Neural cell (in vitro differentiated cells): ENCODE data around the gene MXI1. TPM values are rescaled to one million over a fixed set of nuclear protein-coding genes. Genes with fewer than 3 reads are reported as not detected.
"Not testable (repeated sequence)": the region's sequence is repeated elsewhere in the genome, so short reads cannot be mapped to it uniquely, and the experiment has no call there.

Source experiments
- H2AFZ ChIP-seq: fragments of 200-600, 300-800 bp; sonication (generic), shearing (Covaris generic); 2 replicates; pipeline ENCODE4 v1.6.0; 2014; ENCODE audit warnings: low read depth, mild to moderate bottlenecking, antibody characterized with exemption, low read length, moderate library complexity
- H3F3A ChIP-seq: fragments of 200-600 bp; shearing (Covaris generic); 2 replicates; pipeline ENCODE4 v1.6.1; 2016; ENCODE audit warnings: mild to moderate bottlenecking, moderate library complexity, mixed read lengths, antibody characterized with exemption, low read length; ENCODE audit not compliant: insufficient read depth, poor library complexity, severe bottlenecking
- H3K27ac ChIP-seq: fragments of 200-600, 300-800 bp; sonication (generic), shearing (Covaris generic); 2 replicates; pipeline ENCODE4 v1.5.1; 2014; ENCODE audit warnings: mild to moderate bottlenecking, low read length, moderate library complexity
- H3K27me3 ChIP-seq: fragments of 300-800, 200-600 bp; sonication (generic), shearing (Covaris generic); 2 replicates; pipeline ENCODE4 v1.6.0; 2014; ENCODE audit warnings: mild to moderate bottlenecking, low read depth, low read length, moderate library complexity; ENCODE audit not compliant: insufficient read depth
- H3K36me3 ChIP-seq: fragments of 300-800, 200-600 bp; sonication (generic), shearing (Covaris generic); 2 replicates; pipeline ENCODE4 v1.5.1; 2014; ENCODE audit warnings: mild to moderate bottlenecking, antibody characterized with exemption, low read length, moderate library complexity; ENCODE audit not compliant: insufficient read depth
- H3K4me2 ChIP-seq: fragments of 300-800, 200-600 bp; sonication (generic), shearing (Covaris generic); 2 replicates; pipeline ENCODE4 v1.6.0; 2014; ENCODE audit warnings: mild to moderate bottlenecking, low read length
- H3K4me3 ChIP-seq: fragments of 300-800, 200-600 bp; sonication (generic), shearing (Covaris generic); 2 replicates; pipeline ENCODE4 v1.5.1; 2014; ENCODE audit warnings: mild to moderate bottlenecking, low read length, moderate library complexity
- H3K79me2 ChIP-seq: fragments of 200-600 bp; shearing (Covaris generic); replicated peaks from 2 replicates; pipeline ENCODE4 v1.6.0; 2014; ENCODE audit warnings: mild to moderate bottlenecking, low read length, moderate library complexity; ENCODE audit not compliant: insufficient read depth
- H3K9ac ChIP-seq: fragments of 300-800, 200-600 bp; sonication (generic), shearing (Covaris generic); 2 replicates; pipeline ENCODE4 v1.6.1; 2016; ENCODE audit warnings: mild to moderate bottlenecking, low read length, mixed read lengths
- H3K9me2 ChIP-seq: fragments of 200-600 bp; shearing (Covaris generic); 2 replicates; pipeline ENCODE4 v1.6.1; 2016; ENCODE audit warnings: mild to moderate bottlenecking, low read length, mixed read lengths; ENCODE audit not compliant: insufficient read depth
- H3K9me3 ChIP-seq: fragments of 200-600, 300-800 bp; sonication (generic), shearing (Covaris generic); 2 replicates; pipeline ENCODE4 v1.6.1; 2016; ENCODE audit warnings: mild to moderate bottlenecking, mixed run types, low read length, moderate library complexity, mixed read lengths
- H4K20me1 ChIP-seq: fragments of 200-600 bp; shearing (Covaris generic); 2 replicates; pipeline ENCODE4 v1.6.1; 2016; ENCODE audit warnings: mild to moderate bottlenecking, mixed run types; ENCODE audit not compliant: insufficient read depth
- CTCF ChIP-seq: fragments of 450-650 bp; IDR thresholded peaks from 2 replicates; pipeline ENCODE4 v1.5.1; 2014; ENCODE audit warnings: antibody characterized with exemption, mild to moderate bottlenecking, moderate library complexity; ENCODE audit not compliant: poor library complexity, severe bottlenecking
- EP300 ChIP-seq: fragments of 450-650 bp; conservative IDR thresholded peaks from 2 replicates; pipeline ENCODE4 v1.6.1; 2014; ENCODE audit warnings: antibody characterized with exemption, mild to moderate bottlenecking, moderate library complexity; ENCODE audit not compliant: poor library complexity, severe bottlenecking
- EZH2 ChIP-seq: fragments of 200-600, 300-800 bp; shearing (Covaris generic), sonication (generic); IDR thresholded peaks from 2 replicates; pipeline ENCODE4 v1.6.1; 2014; ENCODE audit warnings: antibody characterized with exemption, low read length, borderline replicate concordance, mild to moderate bottlenecking; ENCODE audit not compliant: insufficient read depth, poor library complexity, severe bottlenecking
- MXI1 ChIP-seq: fragments of 450-650 bp; conservative IDR thresholded peaks from 2 replicates; pipeline ENCODE4 v1.6.1; 2014; ENCODE audit warnings: antibody characterized with exemption, mild to moderate bottlenecking; ENCODE audit not compliant: poor library complexity, severe bottlenecking
- POLR2AphosphoS5 ChIP-seq: IDR thresholded peaks from 2 replicates; pipeline ENCODE4 v1.6.1; 2012
- RAD21 ChIP-seq: fragments of 450-650 bp; conservative IDR thresholded peaks from 2 replicates; pipeline ENCODE4 v1.6.1; 2014; ENCODE audit warnings: antibody characterized with exemption, mild to moderate bottlenecking, moderate library complexity
- SMC3 ChIP-seq: fragments of 450-650 bp; conservative IDR thresholded peaks from 2 replicates; pipeline ENCODE4 v1.6.1; 2014; ENCODE audit warnings: antibody characterized with exemption, mild to moderate bottlenecking, moderate library complexity; ENCODE audit not compliant: poor library complexity
- TAF1 ChIP-seq: IDR thresholded peaks from 2 replicates; pipeline ENCODE4 v1.6.1; 2012; ENCODE audit warnings: low read depth
- polyA plus RNA-seq: library from polyadenylated mRNA; depleted of rRNA; stranded (reverse); fragments of >200 nt; gene quantifications from 2 replicates; pipeline ENCODE4 v1.2.3, GENCODE V29; 2014
- TF ChIP-seq, protein P1 (sequence below): IDR thresholded peaks from 2 replicates; pipeline ENCODE4 v1.6.1; 2012; ENCODE audit warnings: borderline replicate concordance

Gene MXI1
- polyA plus RNA-seq, 1 donor from 2014 or later = 69.5 TPM

- H3K9me2 ChIP-seq = no peaks in the 10 kb centered on the region
- H3F3A ChIP-seq = no peaks in the 10 kb centered on the region
- no peaks in the 10 kb centered on the region for H3K79me2 ChIP-seq
- H3K36me3 ChIP-seq = no peaks in the 10 kb centered on the region
- H3K27me3 ChIP-seq = no peaks in the 10 kb centered on the region
- no peak overlapping the region for H3K27ac ChIP-seq
- H3K4me3 ChIP-seq = no peak overlapping the region
- H3K4me2 ChIP-seq = no peak overlapping the region
- no peak overlapping the region for H2AFZ ChIP-seq
- TF ChIP-seq, protein P1, sequence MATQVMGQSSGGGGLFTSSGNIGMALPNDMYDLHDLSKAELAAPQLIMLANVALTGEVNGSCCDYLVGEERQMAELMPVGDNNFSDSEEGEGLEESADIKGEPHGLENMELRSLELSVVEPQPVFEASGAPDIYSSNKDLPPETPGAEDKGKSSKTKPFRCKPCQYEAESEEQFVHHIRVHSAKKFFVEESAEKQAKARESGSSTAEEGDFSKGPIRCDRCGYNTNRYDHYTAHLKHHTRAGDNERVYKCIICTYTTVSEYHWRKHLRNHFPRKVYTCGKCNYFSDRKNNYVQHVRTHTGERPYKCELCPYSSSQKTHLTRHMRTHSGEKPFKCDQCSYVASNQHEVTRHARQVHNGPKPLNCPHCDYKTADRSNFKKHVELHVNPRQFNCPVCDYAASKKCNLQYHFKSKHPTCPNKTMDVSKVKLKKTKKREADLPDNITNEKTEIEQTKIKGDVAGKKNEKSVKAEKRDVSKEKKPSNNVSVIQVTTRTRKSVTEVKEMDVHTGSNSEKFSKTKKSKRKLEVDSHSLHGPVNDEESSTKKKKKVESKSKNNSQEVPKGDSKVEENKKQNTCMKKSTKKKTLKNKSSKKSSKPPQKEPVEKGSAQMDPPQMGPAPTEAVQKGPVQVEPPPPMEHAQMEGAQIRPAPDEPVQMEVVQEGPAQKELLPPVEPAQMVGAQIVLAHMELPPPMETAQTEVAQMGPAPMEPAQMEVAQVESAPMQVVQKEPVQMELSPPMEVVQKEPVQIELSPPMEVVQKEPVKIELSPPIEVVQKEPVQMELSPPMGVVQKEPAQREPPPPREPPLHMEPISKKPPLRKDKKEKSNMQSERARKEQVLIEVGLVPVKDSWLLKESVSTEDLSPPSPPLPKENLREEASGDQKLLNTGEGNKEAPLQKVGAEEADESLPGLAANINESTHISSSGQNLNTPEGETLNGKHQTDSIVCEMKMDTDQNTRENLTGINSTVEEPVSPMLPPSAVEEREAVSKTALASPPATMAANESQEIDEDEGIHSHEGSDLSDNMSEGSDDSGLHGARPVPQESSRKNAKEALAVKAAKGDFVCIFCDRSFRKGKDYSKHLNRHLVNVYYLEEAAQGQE = no peak
- no peak for TF ChIP-seq SMC3
- no peak for TF ChIP-seq POLR2AphosphoS5
- no peak for TF ChIP-seq CTCF
- TF ChIP-seq EP300 = no peak
- no peak for TF ChIP-seq RAD21
- TF ChIP-seq MXI1 = no peak
- TF ChIP-seq TAF1 = no peak
- no peak for TF ChIP-seq EZH2
- H4K20me1 ChIP-seq = no peaks in the 10 kb centered on the region
- H3K9ac ChIP-seq = no peak overlapping the region
- H3K9me3 ChIP-seq = no peaks in the 10 kb centered on the region
Measured at GRCh38 chr10:110330675-110331074, 123.3 kb downstream of the MXI1 start.

DNA sequence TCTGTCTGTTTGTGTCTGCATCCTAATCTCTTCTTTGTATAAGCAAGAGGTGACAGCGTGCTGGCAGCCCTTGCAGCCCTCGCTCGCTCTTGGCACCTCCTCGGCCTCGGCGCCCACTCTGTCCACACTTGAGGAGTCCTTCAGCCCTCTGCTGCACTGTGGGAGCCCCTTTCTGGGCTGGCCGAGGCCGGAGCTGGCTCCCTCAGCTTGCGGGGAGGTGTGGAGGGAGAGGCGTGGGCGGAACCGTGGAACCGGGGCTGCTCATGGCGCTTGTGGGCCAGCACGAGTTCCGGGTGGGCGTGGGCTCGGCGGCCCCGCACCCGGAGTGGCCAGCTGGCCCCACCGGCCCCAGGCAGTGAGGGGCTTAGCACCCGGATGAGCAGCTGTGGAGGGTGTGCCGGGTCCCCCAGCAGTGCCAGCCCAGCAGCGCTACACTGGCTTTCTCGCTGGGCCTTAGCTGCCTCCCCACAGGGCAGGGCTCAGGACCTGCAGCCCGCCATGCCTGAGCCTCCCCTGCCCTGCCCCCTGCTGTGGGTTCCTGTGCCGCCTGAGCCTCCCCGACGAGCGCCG lies 123.9 kb downstream of the MXI1 start:
- not testable (repeated sequence) for H3F3A ChIP-seq, H3K4me3 ChIP-seq, H3K36me3 ChIP-seq, H4K20me1 ChIP-seq, H3K9ac ChIP-seq, H3K27me3 ChIP-seq, H2AFZ ChIP-seq, H3K27ac ChIP-seq, H3K9me2 ChIP-seq, H3K9me3 ChIP-seq, H3K4me2 ChIP-seq, H3K79me2 ChIP-seq

DNA sequence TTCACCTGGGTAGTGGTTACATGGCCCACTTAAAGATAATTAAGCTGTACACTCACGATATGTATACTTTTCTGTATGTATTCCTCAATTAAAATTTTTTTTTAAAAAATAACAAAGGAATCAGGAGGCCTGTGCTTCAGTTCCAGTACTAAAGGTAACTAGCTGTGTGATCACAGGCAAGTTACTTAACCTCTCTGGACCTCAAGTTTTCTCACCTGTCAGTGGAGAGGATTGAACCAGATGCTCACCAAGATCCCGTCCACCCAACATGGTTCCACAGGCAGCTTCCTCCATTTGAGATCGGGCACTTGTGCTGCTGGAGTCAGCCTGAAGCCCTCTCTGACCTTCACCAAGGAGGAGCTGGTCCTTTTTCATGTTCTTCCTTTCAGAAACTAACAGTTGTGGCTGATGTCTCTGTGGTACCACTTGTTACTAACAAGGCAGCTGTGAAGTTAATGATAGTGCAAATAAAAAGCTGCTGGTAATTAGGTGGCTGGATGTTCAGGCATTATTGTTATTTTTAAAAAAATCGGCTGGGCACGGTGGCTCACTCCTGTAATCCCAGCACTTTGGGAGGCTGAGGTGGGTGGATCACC lies 126.8 kb downstream of the MXI1 start:
- Histone ChIP-seq H3K9me2 (no peaks in the 10 kb centered on the region), H3F3A (no peaks in the 10 kb centered on the region), H3K9ac (no peak overlapping the region), H3K36me3 (no peaks in the 10 kb centered on the region), H3K4me2 (no peak overlapping the region), H4K20me1 (no peaks in the 10 kb centered on the region), H2AFZ (no peak overlapping the region), H3K4me3 (no peak overlapping the region), H3K27ac (no peak overlapping the region), H3K27me3 (no peaks in the 10 kb centered on the region), H3K79me2 (no peaks in the 10 kb centered on the region), H3K9me3 (no peaks in the 10 kb centered on the region)
- TF ChIP-seq MXI1 = no peak
- no peak for TF ChIP-seq SMC3
- TF ChIP-seq, protein P1 = no peak
- no peak for TF ChIP-seq POLR2AphosphoS5
- no peak for TF ChIP-seq EP300
